ENCODE results near the gene FCGBP. TPM values are rescaled to one million over a fixed set of nuclear protein-coding genes. Genes with fewer than 3 reads are reported as not detected.

Gene FCGBP
- total RNA-seq, 4 donors from 2014 or later, result 17.4 to 122 (median 72.1) TPM

DNA sequence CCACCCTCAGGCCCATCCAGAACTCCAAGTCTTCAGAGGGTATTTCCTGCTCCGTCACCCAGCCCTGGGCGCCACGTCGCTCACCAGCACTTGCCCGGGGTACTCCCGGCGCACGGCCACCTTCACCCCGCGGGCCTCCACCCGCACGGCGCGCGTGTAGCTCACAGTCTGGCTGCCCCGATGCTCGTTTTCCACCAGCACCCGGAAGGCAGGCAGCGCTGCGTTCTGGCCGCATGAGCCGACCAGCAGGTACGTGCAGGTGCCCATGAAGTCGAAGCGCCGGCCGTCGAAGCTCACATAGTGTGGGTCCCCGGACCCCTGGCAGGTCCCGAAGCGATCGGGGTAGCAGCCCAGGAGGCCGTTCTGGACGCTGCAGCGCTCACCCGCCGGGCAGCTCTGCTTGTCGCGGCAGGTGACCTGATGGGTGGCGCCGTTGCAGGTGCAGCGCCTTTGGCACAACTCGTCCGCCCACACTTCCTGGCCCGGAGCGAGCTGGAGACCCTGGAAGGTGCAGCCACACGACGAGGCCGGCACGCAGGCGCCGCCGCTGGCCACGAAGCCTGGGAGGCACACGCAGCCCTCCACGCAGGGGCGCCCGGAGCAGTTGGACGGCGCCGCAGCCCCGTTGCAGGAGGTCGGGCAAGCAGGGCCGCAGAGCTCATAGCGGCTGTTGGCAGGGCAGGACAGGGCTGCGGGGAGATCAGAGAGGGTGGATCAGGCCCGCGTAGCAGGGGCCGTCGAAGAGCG is 19.2 kb downstream of the FCGBP start:
- 46 to 63% methylated on average over 31 to 57 of the region's 71 CpGs for WGBS, 2 donors
- peaks cover 0 to 14% (median 0%) of the 10 kb centered on the region in 4 donors for H3K9me3 ChIP-seq
- no peaks in the 10 kb centered on the region for H3K4me1 ChIP-seq
- no peak for DNase-seq (ENCODE audit: low spot score in 2 of 2)
- H3K36me3 ChIP-seq, result no peaks in the 10 kb centered on the region
- no peak for TF ChIP-seq EP300 (IDR thresholded peaks at IDR 0.05)
- TF ChIP-seq, protein P1, sequence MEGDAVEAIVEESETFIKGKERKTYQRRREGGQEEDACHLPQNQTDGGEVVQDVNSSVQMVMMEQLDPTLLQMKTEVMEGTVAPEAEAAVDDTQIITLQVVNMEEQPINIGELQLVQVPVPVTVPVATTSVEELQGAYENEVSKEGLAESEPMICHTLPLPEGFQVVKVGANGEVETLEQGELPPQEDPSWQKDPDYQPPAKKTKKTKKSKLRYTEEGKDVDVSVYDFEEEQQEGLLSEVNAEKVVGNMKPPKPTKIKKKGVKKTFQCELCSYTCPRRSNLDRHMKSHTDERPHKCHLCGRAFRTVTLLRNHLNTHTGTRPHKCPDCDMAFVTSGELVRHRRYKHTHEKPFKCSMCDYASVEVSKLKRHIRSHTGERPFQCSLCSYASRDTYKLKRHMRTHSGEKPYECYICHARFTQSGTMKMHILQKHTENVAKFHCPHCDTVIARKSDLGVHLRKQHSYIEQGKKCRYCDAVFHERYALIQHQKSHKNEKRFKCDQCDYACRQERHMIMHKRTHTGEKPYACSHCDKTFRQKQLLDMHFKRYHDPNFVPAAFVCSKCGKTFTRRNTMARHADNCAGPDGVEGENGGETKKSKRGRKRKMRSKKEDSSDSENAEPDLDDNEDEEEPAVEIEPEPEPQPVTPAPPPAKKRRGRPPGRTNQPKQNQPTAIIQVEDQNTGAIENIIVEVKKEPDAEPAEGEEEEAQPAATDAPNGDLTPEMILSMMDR (IDR thresholded peaks at IDR 0.05), result no peak
- TF ChIP-seq POLR2A (IDR thresholded peaks at IDR 0.05), result no peak
- H3K27ac ChIP-seq, result no peak overlapping the region
- peaks cover 0 to 7% of the 10 kb centered on the region in 2 donors for H3K27me3 ChIP-seq
- no peak overlapping the region for H3K4me3 ChIP-seq

DNA sequence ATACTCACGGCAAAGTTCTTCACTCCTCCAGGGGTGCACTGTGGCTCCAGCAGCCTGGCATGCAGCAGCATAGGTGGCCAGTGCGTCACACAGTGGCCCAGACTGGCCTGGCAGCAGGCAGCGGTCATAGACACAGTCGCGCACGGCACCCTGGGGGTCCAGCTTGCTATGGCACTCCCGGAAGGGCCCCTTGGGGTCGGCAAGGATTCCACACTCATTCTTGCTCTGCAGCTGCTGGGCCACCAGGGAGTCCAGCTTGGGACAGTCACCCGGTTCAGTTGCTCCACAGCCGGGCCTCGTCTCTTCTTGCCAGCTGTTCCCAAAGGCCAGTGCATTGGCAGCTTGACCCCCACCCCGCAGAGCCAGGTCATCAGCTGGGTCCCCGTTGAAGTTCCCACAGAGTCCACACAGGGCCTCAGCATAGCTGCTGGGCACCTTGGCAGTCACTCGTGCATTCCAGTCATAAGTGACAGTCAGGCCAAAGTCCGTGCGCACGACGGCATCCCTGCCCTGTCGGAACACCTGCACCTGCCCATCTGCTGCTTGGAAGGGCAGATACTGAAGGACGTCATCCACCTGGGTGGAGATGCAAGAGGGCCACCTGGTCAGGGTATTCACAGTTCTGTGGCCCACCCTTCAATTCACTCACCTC is 20.6 kb downstream of the FCGBP start:
- H3K27ac ChIP-seq, result no peak overlapping the region
- DNase-seq (ENCODE audit: low spot score in 2 of 2), result no peak
- TF ChIP-seq, protein P1 (IDR thresholded peaks at IDR 0.05), result no peak
- TF ChIP-seq POLR2A (IDR thresholded peaks at IDR 0.05) (no peak), EP300 (IDR thresholded peaks at IDR 0.05) (no peak)
- H3K36me3 ChIP-seq, result no peaks in the 10 kb centered on the region
- peaks cover 0 to 6% (median 0%) of the 10 kb centered on the region in 4 donors for H3K9me3 ChIP-seq
- no peak overlapping the region for H3K4me3 ChIP-seq
- WGBS, 2 donors, result 82 to 88% methylated on average over 9 to 20 of the region's 20 CpGs
- peaks cover 0 to 7% of the 10 kb centered on the region in 2 donors for H3K27me3 ChIP-seq
- H3K4me1 ChIP-seq, result no peaks in the 10 kb centered on the region

DNA sequence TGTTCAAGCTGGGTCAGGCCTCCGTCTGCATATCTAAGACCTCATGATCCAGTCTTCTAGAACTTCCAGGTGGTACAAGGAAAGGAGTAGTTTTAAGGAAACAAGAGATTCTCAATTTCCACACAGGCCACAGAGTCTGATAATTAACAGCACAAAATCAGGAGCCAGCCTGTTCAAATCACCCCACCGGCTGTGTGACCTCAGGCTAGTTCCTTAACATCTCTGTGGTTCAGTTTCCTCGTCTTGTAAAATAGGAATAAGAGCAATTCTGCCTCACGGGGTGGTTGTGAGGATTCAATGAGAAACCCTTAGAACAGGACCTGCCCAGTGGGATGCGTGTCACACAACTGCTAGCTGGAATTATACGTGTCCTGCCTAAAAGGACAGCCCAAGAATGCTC is 25.6 kb downstream of the FCGBP start:
- H3K4me3 ChIP-seq, result no peak overlapping the region
- no peaks in the 10 kb centered on the region for H3K9me3 ChIP-seq
- no peaks in the 10 kb centered on the region for H3K27me3 ChIP-seq
- WGBS, 2 donors, result 73 to 79% methylated on average over 6 of the region's 6 CpGs
- DNase-seq (ENCODE audit: low spot score in 2 of 2), result no peak
- TF ChIP-seq, protein P1 (IDR thresholded peaks at IDR 0.05), result no peak
- TF ChIP-seq EP300 (IDR thresholded peaks at IDR 0.05), result no peak
- no peaks in the 10 kb centered on the region for H3K36me3 ChIP-seq
- H3K4me1 ChIP-seq, result no peaks in the 10 kb centered on the region
- H3K27ac ChIP-seq, result no peak overlapping the region

DNA sequence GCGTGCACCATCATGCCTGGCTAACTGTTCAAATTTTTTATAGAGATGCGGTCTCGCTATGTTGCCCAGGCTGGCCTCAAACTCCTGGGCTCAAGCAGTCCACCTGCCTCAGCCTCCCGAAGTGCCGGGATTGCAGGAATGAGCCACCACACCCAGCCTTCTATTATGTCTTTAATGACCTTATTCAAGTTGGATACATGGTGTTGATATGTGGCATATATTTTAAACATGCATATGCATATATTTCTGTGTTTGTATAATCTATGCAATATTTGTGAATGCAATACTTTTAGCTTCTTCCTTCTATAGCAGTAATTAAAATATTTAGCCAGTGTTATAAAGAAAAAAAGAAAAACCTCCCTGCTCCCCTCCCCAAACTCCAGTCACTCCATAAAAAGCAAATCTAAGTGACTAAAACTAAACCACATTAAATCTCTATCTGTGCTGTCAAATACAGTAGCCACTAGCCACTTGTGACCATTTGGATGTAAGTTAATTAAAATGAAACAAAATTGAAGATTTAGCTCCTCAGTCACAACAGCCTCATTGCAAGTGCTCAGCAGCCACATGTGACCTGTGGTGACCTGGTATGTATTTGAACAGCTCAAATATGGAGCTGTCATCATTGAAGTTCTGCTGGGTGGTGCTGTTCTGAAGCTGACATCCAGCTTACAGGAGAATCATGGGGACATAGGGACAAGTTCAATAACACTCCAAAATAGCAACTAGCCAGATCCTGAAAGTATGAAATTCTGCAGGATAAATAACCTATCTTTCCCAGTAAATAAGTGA is 27.4 kb downstream of the FCGBP start:
- no peaks in the 10 kb centered on the region for H3K36me3 ChIP-seq
- TF ChIP-seq POLR2A (IDR thresholded peaks at IDR 0.05) (no peak), EP300 (IDR thresholded peaks at IDR 0.05) (no peak)
- TF ChIP-seq, protein P1 (IDR thresholded peaks at IDR 0.05), result no peak
- WGBS, 2 donors, result 87 to 89% methylated on average over 5 of the region's 5 CpGs
- H3K9me3 ChIP-seq, result no peaks in the 10 kb centered on the region
- H3K27ac ChIP-seq, result no peak overlapping the region
- H3K4me1 ChIP-seq, result no peaks in the 10 kb centered on the region
- H3K27me3 ChIP-seq, result no peaks in the 10 kb centered on the region
- no peak for DNase-seq (ENCODE audit: low spot score in 2 of 2)
- no peak overlapping the region for H3K4me3 ChIP-seq
